ENCODE data around the gene IFNGR2.
"Not testable (repeated sequence)": the region's sequence is repeated elsewhere in the genome, so short reads cannot be mapped to it uniquely, and the experiment has no call there.

DNA sequence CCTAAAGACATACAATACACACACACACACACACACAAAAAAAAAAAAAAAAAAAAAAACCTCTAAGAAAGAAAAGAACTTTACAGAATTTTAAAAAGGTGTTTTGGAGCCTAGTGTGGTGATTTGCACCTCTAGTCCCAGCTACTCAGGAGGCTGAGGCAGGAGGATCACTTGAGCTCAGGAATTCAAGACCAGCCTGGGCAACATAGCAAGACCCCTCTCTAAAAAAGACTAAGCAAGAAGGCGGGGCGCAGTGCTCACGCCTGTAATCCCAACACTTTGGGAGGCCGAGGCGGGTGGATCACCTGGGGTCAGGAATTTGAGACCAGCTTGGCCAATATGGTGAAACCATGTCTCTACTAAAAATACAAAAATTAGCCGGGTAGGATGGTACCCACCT is 43.4 kb downstream of the IFNGR2 start:
- TF ChIP-seq, protein P1, sequence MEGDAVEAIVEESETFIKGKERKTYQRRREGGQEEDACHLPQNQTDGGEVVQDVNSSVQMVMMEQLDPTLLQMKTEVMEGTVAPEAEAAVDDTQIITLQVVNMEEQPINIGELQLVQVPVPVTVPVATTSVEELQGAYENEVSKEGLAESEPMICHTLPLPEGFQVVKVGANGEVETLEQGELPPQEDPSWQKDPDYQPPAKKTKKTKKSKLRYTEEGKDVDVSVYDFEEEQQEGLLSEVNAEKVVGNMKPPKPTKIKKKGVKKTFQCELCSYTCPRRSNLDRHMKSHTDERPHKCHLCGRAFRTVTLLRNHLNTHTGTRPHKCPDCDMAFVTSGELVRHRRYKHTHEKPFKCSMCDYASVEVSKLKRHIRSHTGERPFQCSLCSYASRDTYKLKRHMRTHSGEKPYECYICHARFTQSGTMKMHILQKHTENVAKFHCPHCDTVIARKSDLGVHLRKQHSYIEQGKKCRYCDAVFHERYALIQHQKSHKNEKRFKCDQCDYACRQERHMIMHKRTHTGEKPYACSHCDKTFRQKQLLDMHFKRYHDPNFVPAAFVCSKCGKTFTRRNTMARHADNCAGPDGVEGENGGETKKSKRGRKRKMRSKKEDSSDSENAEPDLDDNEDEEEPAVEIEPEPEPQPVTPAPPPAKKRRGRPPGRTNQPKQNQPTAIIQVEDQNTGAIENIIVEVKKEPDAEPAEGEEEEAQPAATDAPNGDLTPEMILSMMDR (conservative IDR thresholded peaks at IDR 0.05 in 1 of 2, IDR thresholded peaks at IDR 0.05 in 1 of 2; ENCODE audit: extremely low read depth in 1 of 2, insufficient read depth in 1 of 2, low read depth in 1 of 2, low read length in 2 of 2) = not testable (repeated sequence)
- not testable (repeated sequence) for TF ChIP-seq EZH2 (IDR thresholded peaks at IDR 0.05; ENCODE audit: borderline replicate concordance, low read length)
